ENCODE data around the gene FBXO7. TPM values are rescaled to one million over a fixed set of nuclear protein-coding genes. Genes with fewer than 3 reads are reported as not detected.

FBXO7 gene
- total RNA-seq, 3 donors from 2014 or later (not counting 1 experiment from before 2014, with no cell fraction given) = 173 to 208 (median 198) TPM

DNA sequence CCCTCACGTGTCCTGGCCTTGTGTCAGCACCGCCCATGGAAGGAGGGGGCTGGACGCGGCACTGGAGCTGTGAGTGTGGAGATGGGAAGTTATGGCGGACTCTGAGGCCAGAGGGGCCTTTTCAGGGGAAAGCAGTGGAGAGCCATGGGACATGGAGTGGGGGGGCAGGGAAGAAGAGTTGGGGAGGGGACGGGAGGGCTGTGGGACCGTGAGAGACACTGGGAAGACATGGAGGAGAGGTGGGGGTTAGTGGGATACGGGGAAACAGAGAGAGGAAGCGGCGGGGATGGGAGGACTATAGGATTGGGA, 58.2 kb downstream of the FBXO7 start:
- no peaks in the 10 kb centered on the region for H3K36me3 Mint-ChIP-seq
- ATAC-seq (no peak), DNase-seq (no peak)
- H3K4me1 Mint-ChIP-seq = no peaks in the 10 kb centered on the region
- H3K27me3 Mint-ChIP-seq (ENCODE audit: low read depth in 2 of 2) = peaks cover 0 to 7% of the 10 kb centered on the region in 2 donors
- Histone ChIP-seq H3K27ac (ENCODE audit: low read length) (no peak overlapping the region), H3K9me3 (ENCODE audit: control insufficient read depth, insufficient read depth, low read length) (no peaks in the 10 kb centered on the region), H3K4me1 (ENCODE audit: control insufficient read depth, insufficient read depth, low read length) (no peaks in the 10 kb centered on the region), H3K27me3 (ENCODE audit: control insufficient read depth, insufficient read depth, low read length) (no peaks in the 10 kb centered on the region), H3K4me3 (ENCODE audit: low read length) (no peak overlapping the region), H3K36me3 (ENCODE audit: control insufficient read depth, insufficient read depth, low read length) (no peaks in the 10 kb centered on the region)
- intact Hi-C loops (cut with micrococcal nuclease) = no loop called here
- no peaks in the 10 kb centered on the region for H3K9me3 Mint-ChIP-seq
- TF ChIP-seq, protein P1, sequence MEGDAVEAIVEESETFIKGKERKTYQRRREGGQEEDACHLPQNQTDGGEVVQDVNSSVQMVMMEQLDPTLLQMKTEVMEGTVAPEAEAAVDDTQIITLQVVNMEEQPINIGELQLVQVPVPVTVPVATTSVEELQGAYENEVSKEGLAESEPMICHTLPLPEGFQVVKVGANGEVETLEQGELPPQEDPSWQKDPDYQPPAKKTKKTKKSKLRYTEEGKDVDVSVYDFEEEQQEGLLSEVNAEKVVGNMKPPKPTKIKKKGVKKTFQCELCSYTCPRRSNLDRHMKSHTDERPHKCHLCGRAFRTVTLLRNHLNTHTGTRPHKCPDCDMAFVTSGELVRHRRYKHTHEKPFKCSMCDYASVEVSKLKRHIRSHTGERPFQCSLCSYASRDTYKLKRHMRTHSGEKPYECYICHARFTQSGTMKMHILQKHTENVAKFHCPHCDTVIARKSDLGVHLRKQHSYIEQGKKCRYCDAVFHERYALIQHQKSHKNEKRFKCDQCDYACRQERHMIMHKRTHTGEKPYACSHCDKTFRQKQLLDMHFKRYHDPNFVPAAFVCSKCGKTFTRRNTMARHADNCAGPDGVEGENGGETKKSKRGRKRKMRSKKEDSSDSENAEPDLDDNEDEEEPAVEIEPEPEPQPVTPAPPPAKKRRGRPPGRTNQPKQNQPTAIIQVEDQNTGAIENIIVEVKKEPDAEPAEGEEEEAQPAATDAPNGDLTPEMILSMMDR (IDR thresholded peaks at IDR 0.05) = no peak
- H3K4me3 Mint-ChIP-seq = no peak overlapping the region
- H3K27ac Mint-ChIP-seq = no peak overlapping the region
- whole genome bisulfite sequencing (ENCODE audit: insufficient coverage) = 89% methylated on average over 10 of the region's 10 CpGs

DNA sequence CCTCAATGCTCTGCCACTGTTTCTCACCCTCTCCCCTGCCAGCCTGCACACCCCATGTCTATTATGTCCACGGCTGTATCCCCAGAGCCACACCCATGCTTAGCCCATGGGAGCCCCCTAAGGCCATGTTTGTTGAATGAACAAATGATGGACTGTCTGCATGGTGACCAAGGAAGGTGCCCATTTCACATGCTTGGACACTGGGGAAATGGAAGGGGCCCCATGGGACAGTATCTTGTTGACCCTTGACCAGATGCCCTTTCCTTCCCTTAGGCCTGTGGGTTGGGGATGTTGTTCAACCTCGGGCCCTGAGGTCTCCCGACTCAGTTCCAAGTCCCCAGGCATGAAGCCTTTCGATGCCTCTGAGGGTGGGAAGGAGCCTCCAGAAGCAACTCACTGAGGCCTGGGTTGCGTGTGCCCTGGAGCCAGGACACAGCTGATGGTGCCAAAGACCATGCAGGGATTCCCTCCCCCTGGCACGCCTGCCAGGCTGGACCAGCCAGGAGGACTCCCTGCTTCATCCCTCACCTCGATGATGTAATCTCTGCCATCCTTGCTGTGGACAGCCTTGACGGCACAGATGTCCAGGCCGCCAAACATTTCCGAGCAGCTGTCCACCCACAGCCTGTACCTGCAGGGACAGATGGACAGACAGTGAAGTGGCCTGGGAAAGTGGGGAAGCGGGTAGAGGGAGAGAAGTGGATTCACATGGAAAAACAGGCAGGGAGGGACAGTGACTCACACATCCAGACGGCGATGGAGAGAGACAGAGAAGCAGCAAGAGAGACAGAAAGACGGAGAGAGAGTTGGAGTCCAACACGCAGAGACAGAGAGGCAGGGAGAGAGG, 58.9 kb downstream of the FBXO7 start:
- TF ChIP-seq, protein P1 (IDR thresholded peaks at IDR 0.05) = no peak
- Mint-ChIP-seq H3K4me1 (no peaks in the 10 kb centered on the region), H3K27me3 (ENCODE audit: low read depth in 2 of 2) (peaks cover under 1 to 7% of the 10 kb centered on the region in 2 donors), H3K27ac (no peak overlapping the region), H3K36me3 (no peaks in the 10 kb centered on the region), H3K9me3 (no peaks in the 10 kb centered on the region), H3K4me3 (no peak overlapping the region)
- Histone ChIP-seq H3K9me3 (ENCODE audit: control insufficient read depth, insufficient read depth, low read length) (no peaks in the 10 kb centered on the region), H3K27ac (ENCODE audit: low read length) (no peak overlapping the region), H3K36me3 (ENCODE audit: control insufficient read depth, insufficient read depth, low read length) (no peaks in the 10 kb centered on the region), H3K4me3 (ENCODE audit: low read length) (no peak overlapping the region), H3K4me1 (ENCODE audit: control insufficient read depth, insufficient read depth, low read length) (no peaks in the 10 kb centered on the region), H3K27me3 (ENCODE audit: control insufficient read depth, insufficient read depth, low read length) (no peaks in the 10 kb centered on the region)
- 89% methylated on average over 15 of the region's 15 CpGs for WGBS (ENCODE audit: insufficient coverage)
- intact Hi-C loops (cut with micrococcal nuclease) = no loop called here
- ATAC-seq (no peak), DNase-seq (no peak)

DNA sequence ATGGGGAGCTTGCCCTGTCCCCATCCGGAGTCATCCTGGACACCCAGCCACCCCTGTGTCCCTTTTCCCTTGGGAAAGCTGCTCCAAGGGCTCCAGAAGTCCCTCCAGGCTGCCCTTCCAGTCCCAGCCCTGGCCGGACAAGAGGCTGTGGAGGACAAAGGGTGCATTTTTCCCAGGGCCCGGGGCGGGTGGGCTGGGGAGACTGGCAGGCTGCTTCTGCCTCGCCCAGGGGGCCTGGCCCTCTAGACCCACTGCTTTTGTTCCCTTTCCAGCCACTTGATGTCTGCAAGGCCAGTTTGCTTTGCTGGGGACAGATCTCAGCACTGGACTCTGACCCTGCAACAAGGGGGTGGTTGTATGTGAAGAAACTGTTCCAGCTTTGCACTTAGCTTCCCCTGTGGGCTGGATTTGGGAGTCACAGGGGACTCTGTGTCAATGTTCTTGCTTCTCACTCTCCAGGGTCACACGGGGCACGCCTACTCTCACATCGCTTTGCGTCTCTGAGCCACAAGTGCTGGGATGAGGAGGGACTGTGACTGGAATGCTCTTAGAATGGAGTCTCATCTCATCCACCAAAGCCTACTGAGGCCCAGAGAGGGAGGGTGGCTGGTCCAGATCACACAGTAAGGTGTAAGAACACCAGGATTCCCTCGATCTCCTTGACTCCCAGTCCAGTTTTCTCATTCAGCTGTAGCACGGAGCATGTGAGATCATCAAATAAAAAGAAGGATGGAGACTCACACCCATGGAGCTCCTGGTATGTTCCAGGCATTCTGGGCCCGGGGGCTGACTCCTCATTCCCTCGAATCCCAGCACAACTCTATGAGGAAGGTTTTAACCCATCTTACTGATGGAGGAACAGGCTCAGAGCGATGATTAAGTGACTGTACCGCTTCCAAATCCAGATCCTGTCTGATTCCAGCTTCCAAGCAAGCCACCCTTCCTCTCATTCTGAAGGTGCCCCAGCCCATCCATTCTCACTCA, 59.9 kb downstream of the FBXO7 start:
- Mint-ChIP-seq H3K27me3 (ENCODE audit: low read depth in 2 of 2) (peaks cover 11 to 15% of the 10 kb centered on the region in 2 donors), H3K4me3 (no peak overlapping the region), H3K4me1 (no peaks in the 10 kb centered on the region), H3K9me3 (no peaks in the 10 kb centered on the region), H3K36me3 (no peaks in the 10 kb centered on the region), H3K27ac (no peak overlapping the region)
- DNase-seq (no peak), ATAC-seq (no peak)
- Histone ChIP-seq H3K27ac (ENCODE audit: low read length) (no peak overlapping the region), H3K36me3 (ENCODE audit: control insufficient read depth, insufficient read depth, low read length) (no peaks in the 10 kb centered on the region), H3K4me1 (ENCODE audit: control insufficient read depth, insufficient read depth, low read length) (no peaks in the 10 kb centered on the region), H3K9me3 (ENCODE audit: control insufficient read depth, insufficient read depth, low read length) (no peaks in the 10 kb centered on the region), H3K27me3 (ENCODE audit: control insufficient read depth, insufficient read depth, low read length) (no peaks in the 10 kb centered on the region), H3K4me3 (ENCODE audit: low read length) (no peak overlapping the region)
- WGBS (ENCODE audit: insufficient coverage) = 87% methylated on average over 13 of the region's 15 CpGs
- intact Hi-C loops (cut with micrococcal nuclease) = no loop called here
- TF ChIP-seq, protein P1 (IDR thresholded peaks at IDR 0.05) = no peak

All from natural killer cell (primary cell).